22Rv1 (cell line): ENCODE measurements around the gene SLIT3.

Source experiments
- H3K27ac ChIP-seq: fragments of 450-650 bp; 2 replicates; pipeline ENCODE4 v1.5.1; 2017
- ZFX ChIP-seq: fragments of 450-650 bp; IDR thresholded peaks from 2 replicates; pipeline ENCODE4 v1.6.1; 2017; ENCODE audit warnings: antibody characterized with exemption, borderline replicate concordance
- TF ChIP-seq, protein P1 (sequence below): fragments of 450-650 bp; IDR thresholded peaks from 2 replicates; pipeline ENCODE4 v1.5.1; 2017; ENCODE audit warnings: mild to moderate bottlenecking

Gene SLIT3

DNA sequence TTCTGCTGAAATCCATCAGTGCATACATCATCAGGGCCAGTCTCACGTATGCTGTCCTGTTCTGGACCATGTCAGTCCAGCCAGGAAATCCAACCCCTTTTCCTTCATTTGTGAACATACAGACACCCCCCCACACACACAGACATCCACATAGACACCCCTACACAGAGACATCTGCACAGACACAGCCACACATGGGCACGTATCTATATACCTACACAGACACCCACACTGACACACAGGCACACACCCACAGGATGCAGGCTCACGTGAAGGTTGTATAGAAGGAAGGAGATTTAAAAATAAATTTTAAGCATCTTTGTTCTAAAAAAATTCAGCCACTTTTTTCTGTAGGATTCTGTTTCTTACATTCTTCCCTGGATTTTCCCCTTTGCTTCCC, 325.6 kb downstream of the SLIT3 start:
- TF ChIP-seq, protein P1, sequence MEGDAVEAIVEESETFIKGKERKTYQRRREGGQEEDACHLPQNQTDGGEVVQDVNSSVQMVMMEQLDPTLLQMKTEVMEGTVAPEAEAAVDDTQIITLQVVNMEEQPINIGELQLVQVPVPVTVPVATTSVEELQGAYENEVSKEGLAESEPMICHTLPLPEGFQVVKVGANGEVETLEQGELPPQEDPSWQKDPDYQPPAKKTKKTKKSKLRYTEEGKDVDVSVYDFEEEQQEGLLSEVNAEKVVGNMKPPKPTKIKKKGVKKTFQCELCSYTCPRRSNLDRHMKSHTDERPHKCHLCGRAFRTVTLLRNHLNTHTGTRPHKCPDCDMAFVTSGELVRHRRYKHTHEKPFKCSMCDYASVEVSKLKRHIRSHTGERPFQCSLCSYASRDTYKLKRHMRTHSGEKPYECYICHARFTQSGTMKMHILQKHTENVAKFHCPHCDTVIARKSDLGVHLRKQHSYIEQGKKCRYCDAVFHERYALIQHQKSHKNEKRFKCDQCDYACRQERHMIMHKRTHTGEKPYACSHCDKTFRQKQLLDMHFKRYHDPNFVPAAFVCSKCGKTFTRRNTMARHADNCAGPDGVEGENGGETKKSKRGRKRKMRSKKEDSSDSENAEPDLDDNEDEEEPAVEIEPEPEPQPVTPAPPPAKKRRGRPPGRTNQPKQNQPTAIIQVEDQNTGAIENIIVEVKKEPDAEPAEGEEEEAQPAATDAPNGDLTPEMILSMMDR: no peak
- H3K27ac ChIP-seq: no peak overlapping the region

DNA sequence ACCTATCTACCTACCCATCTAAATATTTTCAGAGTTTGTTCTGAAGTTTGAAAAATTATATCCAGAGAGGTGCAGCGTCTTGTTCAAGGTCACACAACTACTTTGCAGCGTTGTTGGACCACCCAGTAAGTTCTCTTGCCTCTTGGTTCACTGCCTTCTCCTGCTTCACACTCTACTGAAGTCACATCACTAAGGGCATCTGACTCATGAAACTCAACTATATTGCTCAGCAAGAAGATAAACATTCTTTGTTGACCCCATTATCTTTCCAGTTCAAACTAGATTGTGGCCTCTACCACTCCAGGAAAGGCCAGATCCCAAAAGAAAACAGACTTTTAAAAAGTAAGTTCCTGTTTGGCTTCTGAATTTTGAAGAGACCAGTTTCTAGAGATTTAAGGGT, 326.9 kb downstream of the SLIT3 start:
- TF ChIP-seq ZFX: no peak
- TF ChIP-seq, protein P1: no peak
- H3K27ac ChIP-seq: no peak overlapping the region

DNA sequence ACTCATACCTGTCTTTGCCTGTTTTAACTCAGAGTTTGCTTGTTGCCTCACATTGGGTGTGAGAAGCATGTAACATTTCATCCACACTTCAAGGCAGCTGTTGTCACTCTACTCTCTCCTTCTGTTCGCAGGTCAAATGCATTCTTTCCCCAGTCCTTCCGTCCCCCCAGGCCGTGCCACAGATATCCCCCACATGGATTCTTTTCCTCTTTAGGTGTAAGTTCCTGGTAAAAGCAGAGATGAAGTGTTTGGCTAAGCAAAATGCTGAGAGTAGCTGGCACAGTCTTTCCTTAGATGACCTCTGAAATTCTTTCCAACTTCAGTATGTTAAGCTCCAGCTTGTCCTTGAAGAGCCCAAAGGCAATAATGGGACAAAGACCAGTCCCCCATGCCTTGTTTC, 328.2 kb downstream of the SLIT3 start:
- H3K27ac ChIP-seq: no peak overlapping the region
- TF ChIP-seq ZFX: no peak
- TF ChIP-seq, protein P1: no peak

DNA sequence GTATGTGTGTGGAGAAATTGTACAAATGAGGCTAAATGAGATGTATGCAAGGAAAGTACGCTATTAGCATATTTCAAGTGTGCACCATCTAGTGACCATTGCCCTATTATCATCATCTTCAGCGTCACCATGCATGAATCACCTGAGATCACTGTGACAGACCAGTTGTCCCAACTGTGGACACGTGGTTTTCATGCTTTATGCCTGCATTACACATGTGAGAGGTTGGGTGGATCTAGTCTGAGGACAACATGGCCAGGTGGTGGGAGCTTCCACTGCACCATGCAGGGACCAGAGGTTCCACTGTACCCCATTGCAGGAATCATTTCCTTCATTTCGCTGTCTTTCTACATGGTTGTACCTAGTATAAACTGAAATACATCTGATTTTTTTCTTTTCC, 329.8 kb downstream of the SLIT3 start:
- no peak overlapping the region for H3K27ac ChIP-seq
- TF ChIP-seq ZFX: no peak
- TF ChIP-seq, protein P1: no peak

DNA sequence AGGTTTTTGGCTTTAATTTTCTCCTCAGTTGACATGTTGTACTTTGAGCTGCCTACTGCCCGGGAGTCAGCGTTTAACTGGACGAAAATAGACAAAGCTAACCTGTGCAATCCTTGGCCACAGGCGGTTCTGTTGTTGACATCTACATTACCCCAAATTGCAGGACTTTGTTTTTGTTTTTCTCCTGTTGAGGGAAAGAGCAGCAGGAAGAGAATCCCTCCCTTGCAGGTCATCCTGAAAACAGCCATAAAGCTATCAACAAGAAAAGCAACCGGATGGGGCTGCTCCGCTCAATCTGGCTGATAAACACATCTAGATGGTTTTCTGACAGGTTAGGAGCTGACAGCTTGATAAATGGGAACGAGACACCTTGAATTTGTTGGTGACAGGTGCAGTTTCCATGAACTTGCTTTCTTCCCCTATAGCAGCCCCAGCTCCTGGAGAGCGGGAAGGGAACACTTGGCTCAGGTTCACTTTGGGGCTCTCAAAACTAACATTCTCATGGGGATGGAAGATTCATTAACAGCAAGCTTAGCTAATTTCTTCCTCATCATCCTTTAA, 331.5 kb downstream of the SLIT3 start:
- H3K27ac ChIP-seq: no peak overlapping the region

DNA sequence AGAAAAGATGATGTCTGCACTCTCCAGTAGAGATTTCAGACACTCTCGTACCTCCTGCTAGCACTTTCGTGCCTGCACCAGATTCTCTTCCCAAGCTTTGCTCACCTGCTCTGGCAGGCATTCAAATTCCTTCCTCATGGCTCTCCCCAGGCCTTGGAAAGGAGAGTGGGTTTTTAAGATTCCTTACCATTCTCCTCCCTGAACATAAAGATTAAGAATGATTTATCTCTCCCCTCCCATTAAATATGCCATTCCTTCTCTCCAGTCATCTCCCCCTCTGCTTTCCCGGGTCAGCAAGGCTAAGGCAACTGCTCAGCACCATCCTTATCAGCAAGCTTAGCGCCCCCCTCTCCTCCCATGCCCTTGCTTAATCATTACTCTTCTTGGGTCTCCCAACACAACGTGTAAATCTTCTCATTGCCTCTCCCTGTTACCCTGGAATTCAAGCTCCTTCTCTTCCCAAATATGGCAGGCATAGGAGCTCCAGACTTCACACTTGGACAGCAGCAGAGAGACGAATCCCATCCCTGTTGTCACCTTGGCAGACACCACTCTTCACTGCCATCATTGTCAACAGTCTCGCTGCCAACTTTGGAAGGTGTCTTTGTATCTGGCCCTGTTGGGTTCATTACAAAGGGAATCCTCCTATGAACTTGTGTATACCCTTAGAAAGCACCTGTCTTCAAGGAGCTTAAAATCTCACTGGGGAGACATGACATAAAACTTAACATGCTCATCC, 332.9 kb downstream of the SLIT3 start:
- H3K27ac ChIP-seq: no peak overlapping the region
- no peak for TF ChIP-seq ZFX
- TF ChIP-seq, protein P1: no peak

More for the DNA sequence above, 331.5 kb downstream of the SLIT3 start:
- TF ChIP-seq, protein P1: no peak
- TF ChIP-seq ZFX: no peak

DNA sequence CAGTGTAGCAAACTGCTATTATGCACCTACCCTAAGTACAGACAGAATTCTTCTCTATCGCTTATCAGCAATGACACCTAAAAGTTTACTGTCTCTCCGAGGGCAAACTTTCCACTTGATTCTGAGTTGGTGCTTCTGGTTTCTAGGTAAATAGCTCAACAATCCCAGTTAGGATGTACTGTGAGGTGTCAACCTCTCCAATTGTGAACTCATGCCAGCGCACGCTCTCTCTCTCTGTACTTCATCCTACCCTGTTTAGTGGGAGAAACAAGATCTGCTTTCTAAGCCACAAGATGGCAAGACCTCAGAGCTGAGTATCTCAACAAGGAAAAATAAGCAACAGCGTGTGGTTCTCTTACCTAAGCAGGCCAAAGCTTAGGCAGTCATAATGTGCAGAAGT, 335.3 kb downstream of the SLIT3 start:
- no peak overlapping the region for H3K27ac ChIP-seq
- TF ChIP-seq, protein P1: no peak
- no peak for TF ChIP-seq ZFX
